Right lobe of liver (tissue), 4 donors: Measurements from ENCODE around the gene CPSF4.

Source experiments
- CTCF ChIP-seq, 4 donors: fragments of 200-600 bp in 3 of 4; fragments of 450-650 bp in 1 of 4; IDR thresholded peaks; one replicate each; pipeline versions ENCODE4 v1.5.1 to v1.8.0; 2016 to 2022; ENCODE audit warnings: antibody characterized with exemption in 4 of 4, mild to moderate bottlenecking in 2 of 4
- POLR2A ChIP-seq: fragments of 450-650 bp; IDR thresholded peaks from one replicate; pipeline ENCODE4 v1.6.1; 2017; ENCODE audit warnings: antibody characterized with exemption, mild to moderate bottlenecking
- donor health status: DM: no; HTN: no; CAD: no.
- donor health status: DM: no; HTN: no; CAD: no.
- donor health status: DM: no; HTN: yes; CAD: no.

- TF ChIP-seq CTCF (IDR thresholded peaks at IDR 0.05): no peak
- no peak for TF ChIP-seq POLR2A
These were observed 35.9 kb upstream of the CPSF4 start for GRCh38 chr7:99402854-99403253.
